CD8-positive, alpha-beta memory T cell (primary cell): Measurements from ENCODE around the gene NSD1. TPM values are rescaled to one million over a fixed set of nuclear protein-coding genes. Genes with fewer than 3 reads are reported as not detected.
A peak's percentile ranks its signal among the peaks of the same experiment; 100 is the strongest.

Experiments used
- CTCF ChIA-PET: fragments of 350-600 bp; sonication (Branson Sonifier 250); formaldehyde crosslinking; loops from one replicate; lab custom pipeline; 2021; ENCODE audit warnings: antibody characterized with exemption; lab: Charles Lee
- POLR2A ChIA-PET: fragments of 350-600 bp; sonication (Branson Sonifier 250); formaldehyde crosslinking; loops from one replicate; lab custom pipeline; 2021; ENCODE audit warnings: antibody characterized with exemption; lab: Charles Lee
- DNase-seq, 5 donors: peaks; one replicate each; pipeline versions ENCODE4 v3.0.0 to v3.0.0-alpha.2; 2020 to 2022; ENCODE audit warnings: mixed read lengths in 1 of 5
- H3K27ac ChIP-seq: one replicate; pipeline ENCODE4 v1.7.0; 2013; ENCODE audit warnings: low read depth, mild to moderate bottlenecking, low read length, moderate library complexity
- H3K27me3 ChIP-seq: 2 replicates; pipeline ENCODE4 v1.7.0; 2013; ENCODE audit warnings: low read length, mild to moderate bottlenecking; ENCODE audit not compliant: insufficient read depth, poor library complexity, severe bottlenecking
- H3K36me3 ChIP-seq: 2 replicates; pipeline ENCODE4 v1.7.0; 2013; ENCODE audit warnings: mild to moderate bottlenecking, low read length, moderate library complexity; ENCODE audit not compliant: insufficient read depth
- H3K4me1 ChIP-seq: 2 replicates; pipeline ENCODE4 v1.7.0; 2013; ENCODE audit warnings: mild to moderate bottlenecking, low read length, moderate library complexity; ENCODE audit not compliant: insufficient read depth
- H3K4me3 ChIP-seq: 2 replicates; pipeline ENCODE4 v1.7.0; 2013; ENCODE audit warnings: mild to moderate bottlenecking, low read length
- H3K9me3 ChIP-seq: 2 replicates; pipeline ENCODE4 v1.7.0; 2013; ENCODE audit warnings: mild to moderate bottlenecking, low read length
- H3K27ac Mint-ChIP-seq, 8 donors: one replicate each; pipeline ENCODE4 v1.8.0; 2020 to 2021; ENCODE audit warnings: mixed read lengths in 8 of 8, mild to moderate bottlenecking in 6 of 8, inconsistent platforms in 3 of 8, moderate library complexity in 3 of 8
- H3K27me3 Mint-ChIP-seq, 2 donors: one replicate each; pipeline ENCODE4 v1.8.0; 2020 to 2021; ENCODE audit warnings: mixed read lengths in 2 of 2, mild to moderate bottlenecking in 1 of 2, moderate library complexity in 1 of 2
- H3K36me3 Mint-ChIP-seq, 3 donors: one replicate each; pipeline ENCODE4 v1.8.0; 2020 to 2021; ENCODE audit warnings: mixed read lengths in 3 of 3, inconsistent platforms in 1 of 3, mild to moderate bottlenecking in 1 of 3
- H3K4me1 Mint-ChIP-seq, 3 donors: one replicate each; pipeline ENCODE4 v1.8.0; 2020 to 2021; ENCODE audit warnings: mixed read lengths in 3 of 3, inconsistent platforms in 1 of 3, mild to moderate bottlenecking in 1 of 3
- H3K4me3 Mint-ChIP-seq, 7 donors: one replicate each; pipeline ENCODE4 v1.8.0; 2020 to 2021; ENCODE audit warnings: mixed read lengths in 7 of 7, mild to moderate bottlenecking in 6 of 7, moderate library complexity in 4 of 7, inconsistent platforms in 2 of 7
- H3K9me3 Mint-ChIP-seq, 5 donors: one replicate each; pipeline ENCODE4 v1.8.0; 2020 to 2022; ENCODE audit warnings: mixed read lengths in 5 of 5, mild to moderate bottlenecking in 3 of 5, moderate library complexity in 2 of 5, inconsistent platforms in 1 of 5
- polyA plus RNA-seq: library from polyadenylated mRNA; unstranded; fragments of 300-500 nt; fragmentation: Illumina TruSeq; gene quantifications from one replicate; pipeline ENCODE4 v1.2.3, GENCODE V29; 2021
- total RNA-seq, 2 experiments: library from RNA; stranded (reverse); gene quantifications; one replicate each; pipeline ENCODE4 v1.2.3, GENCODE V29; 2021

NSD1 gene
- total and polyA plus RNA-seq, 3 experiments from 2014 or later: 48.7 to 93.1 (median 86.7) TPM

DNA sequence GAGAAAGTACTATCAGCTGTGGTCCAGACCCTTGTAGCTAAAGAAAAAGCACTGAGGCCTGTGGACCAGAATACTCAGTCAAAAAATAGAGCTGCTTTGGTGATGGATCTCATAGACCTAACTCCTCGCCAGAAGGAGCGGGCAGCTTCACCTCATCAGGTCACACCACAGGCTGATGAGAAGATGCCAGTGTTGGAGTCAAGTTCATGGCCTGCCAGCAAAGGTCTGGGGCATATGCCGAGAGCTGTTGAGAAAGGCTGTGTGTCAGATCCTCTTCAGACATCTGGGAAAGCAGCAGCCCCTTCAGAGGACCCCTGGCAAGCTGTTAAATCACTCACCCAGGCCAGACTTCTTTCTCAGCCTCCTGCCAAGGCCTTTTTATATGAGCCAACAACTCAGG is 161.1 kb downstream of the NSD1 start:
- no peaks in the 10 kb centered on the region for H3K9me3 ChIP-seq
- H3K4me3 ChIP-seq: no peak overlapping the region
- ChIA-PET CTCF (interaction anchor here (0.9 to 1.5 kb wide), 4 partner anchors 9 to 183 kb away, joined by 3 to 4 read pairs (median 3); partner anchors contain the start of genes PRELID1 and RAB24), POLR2A (no interaction called here)
- peaks cover 50% of the 10 kb centered on the region for H3K36me3 ChIP-seq
- H3K4me1 Mint-ChIP-seq: peaks cover 27 to 42% (median 37%) of the 10 kb centered on the region in 3 donors
- H3K36me3 Mint-ChIP-seq: peaks cover 4 to 66% (median 21%) of the 10 kb centered on the region in 3 donors
- no peaks in the 10 kb centered on the region for H3K9me3 Mint-ChIP-seq
- H3K27me3 ChIP-seq: no peaks in the 10 kb centered on the region
- H3K4me3 Mint-ChIP-seq: peak overlapping the region in 1 of 7 donors; percentile 3
- H3K4me1 ChIP-seq: peaks cover 31% of the 10 kb centered on the region
- H3K27ac Mint-ChIP-seq: peak overlapping the region in 3 of 8 donors; percentile 29 to 89 (median 65)
- no peak for DNase-seq
- H3K27me3 Mint-ChIP-seq: no peaks in the 10 kb centered on the region
- H3K27ac ChIP-seq: no peak overlapping the region

DNA sequence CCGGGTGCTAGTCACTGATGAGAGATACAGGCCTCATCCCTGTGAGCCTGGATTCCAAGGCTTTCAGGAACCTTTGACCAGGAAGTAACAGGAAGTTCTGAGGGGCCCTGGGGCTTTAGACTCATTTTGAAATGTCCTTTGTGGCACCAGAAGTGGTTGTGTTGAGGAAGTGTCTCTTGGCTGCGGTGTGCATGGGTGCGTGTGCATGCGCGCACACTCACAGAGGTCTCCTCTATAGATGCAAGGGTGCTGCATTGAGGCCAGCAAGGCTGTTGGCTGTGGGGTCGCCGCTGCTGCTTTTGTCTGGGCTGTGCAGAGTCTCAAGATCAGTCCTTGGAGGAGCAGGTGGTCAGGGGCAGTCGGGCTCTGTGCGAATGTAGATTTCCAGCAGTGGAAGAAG is 162.4 kb downstream of the NSD1 start:
- ChIA-PET POLR2A (no interaction called here), CTCF (interaction anchor here (1.2 to 4.5 kb wide), 3 partner anchors 14 to 182 kb away, joined by 3 to 28 read pairs (median 6); no protein-coding TSS in a partner anchor)
- Histone ChIP-seq H3K9me3 (no peaks in the 10 kb centered on the region), H3K27ac (no peak overlapping the region), H3K4me1 (peaks cover 42% of the 10 kb centered on the region), H3K36me3 (peaks cover 47% of the 10 kb centered on the region), H3K27me3 (no peaks in the 10 kb centered on the region), H3K4me3 (no peak overlapping the region)
- Mint-ChIP-seq H3K9me3 (no peaks in the 10 kb centered on the region), H3K27me3 (no peaks in the 10 kb centered on the region), H3K4me1 (peaks cover 39 to 55% (median 50%) of the 10 kb centered on the region in 3 donors), H3K36me3 (peaks cover 4 to 60% (median 23%) of the 10 kb centered on the region in 3 donors), H3K27ac (peak overlapping the region; percentile 64 to 95 (median 82)), H3K4me3 (peak overlapping the region in 4 of 7 donors; percentile 5 to 53 (median 28))
- no peak for DNase-seq

GRCh38 chr5:177296581-177296980 is 163.0 kb downstream of the NSD1 start:
- no peak for DNase-seq
- Mint-ChIP-seq H3K4me3 (peak overlapping the region; percentile 2 to 51 (median 19)), H3K4me1 (peaks cover 44 to 62% (median 56%) of the 10 kb centered on the region in 3 donors), H3K27ac (peak overlapping the region; percentile 64 to 85 (median 76)), H3K27me3 (no peaks in the 10 kb centered on the region), H3K9me3 (no peaks in the 10 kb centered on the region), H3K36me3 (peaks cover 4 to 59% (median 23%) of the 10 kb centered on the region in 3 donors)
- H3K27ac ChIP-seq: no peak overlapping the region
- H3K4me1 ChIP-seq: peaks cover 49% of the 10 kb centered on the region
- H3K4me3 ChIP-seq: no peak overlapping the region
- no peaks in the 10 kb centered on the region for H3K9me3 ChIP-seq
- CTCF ChIA-PET: interaction anchor here (1.2 to 4.5 kb wide), 3 partner anchors 13 to 183 kb away, joined by 5 to 28 read pairs (median 6); no protein-coding TSS in a partner anchor
- H3K36me3 ChIP-seq: peaks cover 44% of the 10 kb centered on the region
- H3K27me3 ChIP-seq: no peaks in the 10 kb centered on the region
- POLR2A ChIA-PET: no interaction called here

DNA sequence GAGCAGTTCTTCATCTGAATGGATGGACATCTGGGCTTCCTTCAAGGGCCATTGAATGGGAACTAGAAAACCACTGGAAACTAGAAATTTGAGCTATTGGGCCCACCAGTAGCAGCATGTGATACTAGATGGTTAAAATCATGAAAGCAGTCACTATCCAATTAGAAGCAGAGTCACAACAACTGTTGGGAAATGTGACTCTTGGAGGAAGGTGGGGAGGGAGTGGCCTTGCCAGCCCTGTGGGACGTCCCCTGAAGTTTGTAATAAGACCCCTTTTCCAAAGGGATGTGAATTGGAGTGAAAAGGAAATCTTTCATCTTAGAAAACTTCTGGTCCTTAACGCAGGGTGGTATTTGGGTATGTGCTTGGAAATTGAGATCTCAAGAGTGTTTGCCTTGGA is 164.3 kb downstream of the NSD1 start:
- Mint-ChIP-seq H3K27ac (peak overlapping the region in 6 of 8 donors; percentile 6 to 99 (median 68)), H3K36me3 (peaks cover 4 to 47% (median 14%) of the 10 kb centered on the region in 3 donors), H3K9me3 (no peaks in the 10 kb centered on the region), H3K27me3 (no peaks in the 10 kb centered on the region), H3K4me1 (peaks cover 55 to 75% (median 68%) of the 10 kb centered on the region in 3 donors), H3K4me3 (no peak overlapping the region)
- no peak overlapping the region for H3K27ac ChIP-seq
- DNase-seq: no peak
- H3K4me3 ChIP-seq: no peak overlapping the region
- ChIA-PET CTCF (interaction anchor here (1.0 to 4.5 kb wide), 3 partner anchors 12 to 184 kb away, joined by 3 to 28 read pairs (median 5); no protein-coding TSS in a partner anchor), POLR2A (no interaction called here)
- H3K27me3 ChIP-seq: no peaks in the 10 kb centered on the region
- no peaks in the 10 kb centered on the region for H3K9me3 ChIP-seq
- peaks cover 62% of the 10 kb centered on the region for H3K4me1 ChIP-seq
- peaks cover 30% of the 10 kb centered on the region for H3K36me3 ChIP-seq

DNA sequence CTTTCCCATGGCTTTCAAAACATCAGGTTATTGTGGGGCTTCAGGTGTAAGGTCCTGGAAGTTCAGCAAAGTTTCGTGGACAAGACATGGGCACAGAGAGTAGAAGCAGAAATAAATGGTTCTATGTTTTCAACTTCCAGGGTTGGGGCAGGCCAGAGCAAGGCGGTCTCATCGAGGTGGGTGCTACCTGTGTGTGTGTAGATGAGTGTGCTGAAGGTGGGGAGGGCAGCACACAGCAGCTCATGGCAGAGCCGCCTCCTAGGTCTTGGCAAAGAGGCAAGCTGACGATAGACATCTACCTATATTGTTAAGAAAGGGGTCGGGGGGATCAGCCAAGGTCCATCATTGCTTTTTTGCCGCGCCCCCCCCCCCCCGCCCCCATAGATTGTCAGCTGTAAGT is 166.1 kb downstream of the NSD1 start:
- H3K27me3 Mint-ChIP-seq: peaks cover 0 to 3% of the 10 kb centered on the region in 2 donors
- Histone ChIP-seq H3K36me3 (peaks cover 12% of the 10 kb centered on the region), H3K9me3 (no peaks in the 10 kb centered on the region), H3K27ac (no peak overlapping the region), H3K4me1 (peaks cover 70% of the 10 kb centered on the region), H3K27me3 (no peaks in the 10 kb centered on the region), H3K4me3 (no peak overlapping the region)
- ChIA-PET CTCF (interaction anchor here (2.2 to 4.5 kb wide), 2 partner anchors 10 to 186 kb away, joined by 5 to 28 read pairs; no protein-coding TSS in a partner anchor), POLR2A (interaction anchor here (0.6 kb wide), 1 partner anchor 16 kb away, joined by 3 read pairs; no protein-coding TSS in a partner anchor)
- peak overlapping the region; percentile 85 to 99 (median 93) for H3K27ac Mint-ChIP-seq
- H3K4me3 Mint-ChIP-seq: peak overlapping the region in 4 of 7 donors; percentile 10 to 96 (median 67)
- DNase-seq: no peak
- peaks cover 4 to 41% (median 8%) of the 10 kb centered on the region in 3 donors for H3K36me3 Mint-ChIP-seq
- no peaks in the 10 kb centered on the region for H3K9me3 Mint-ChIP-seq
- peaks cover 63 to 87% (median 77%) of the 10 kb centered on the region in 3 donors for H3K4me1 Mint-ChIP-seq

DNA sequence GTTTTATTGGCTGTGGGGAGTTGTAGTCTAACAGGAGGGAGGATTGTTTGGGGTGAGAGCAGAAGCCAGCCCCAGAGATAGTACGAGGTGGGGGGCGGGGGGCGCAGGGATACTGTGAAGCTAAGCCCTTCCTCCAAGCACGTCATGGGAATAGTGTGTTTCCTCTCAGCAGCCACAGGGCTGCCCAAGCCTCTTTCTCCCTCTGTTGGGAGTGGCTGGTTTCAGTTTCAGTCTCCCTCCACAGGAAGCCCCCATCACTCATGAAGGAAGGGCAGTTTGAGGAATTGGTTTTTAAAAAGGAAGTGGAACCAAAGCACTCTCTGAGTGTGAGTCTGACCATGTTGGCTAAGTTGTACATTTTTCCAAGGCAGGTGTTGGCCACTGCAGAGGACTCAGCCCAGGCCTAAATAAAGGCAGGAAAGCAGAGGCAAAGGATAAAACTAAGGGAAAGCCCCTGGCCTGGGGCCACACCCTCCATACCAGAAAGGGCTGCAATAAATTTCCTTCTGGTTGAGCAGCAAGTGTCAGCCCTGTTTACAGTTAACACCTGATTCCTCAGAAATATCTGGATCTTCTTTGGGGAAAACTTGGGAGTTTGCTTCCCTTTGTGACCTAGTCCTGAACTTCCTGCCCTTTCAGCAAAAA is 166.8 kb downstream of the NSD1 start:
- Mint-ChIP-seq H3K36me3 (peaks cover 4 to 40% (median 10%) of the 10 kb centered on the region in 3 donors), H3K4me1 (peaks cover 69 to 87% (median 79%) of the 10 kb centered on the region in 3 donors), H3K4me3 (peak overlapping the region; percentile 57 to 96 (median 79)), H3K9me3 (no peaks in the 10 kb centered on the region), H3K27ac (peak overlapping the region; percentile 89 to 99 (median 98)), H3K27me3 (peaks cover 0 to 3% of the 10 kb centered on the region in 2 donors)
- H3K36me3 ChIP-seq: peaks cover 10% of the 10 kb centered on the region
- H3K4me3 ChIP-seq: peak overlapping the region; percentile 30
- H3K27me3 ChIP-seq: no peaks in the 10 kb centered on the region
- H3K27ac ChIP-seq: peak overlapping the region; percentile 46
- H3K9me3 ChIP-seq: no peaks in the 10 kb centered on the region
- H3K4me1 ChIP-seq: peaks cover 76% of the 10 kb centered on the region
- POLR2A ChIA-PET: no interaction called here
- CTCF ChIA-PET: interaction anchor here (4.5 kb wide), 1 partner anchor 9 kb away, joined by 28 read pairs; no protein-coding TSS in a partner anchor
- peak; percentile 53 to 81 (median 65) for DNase-seq

DNA sequence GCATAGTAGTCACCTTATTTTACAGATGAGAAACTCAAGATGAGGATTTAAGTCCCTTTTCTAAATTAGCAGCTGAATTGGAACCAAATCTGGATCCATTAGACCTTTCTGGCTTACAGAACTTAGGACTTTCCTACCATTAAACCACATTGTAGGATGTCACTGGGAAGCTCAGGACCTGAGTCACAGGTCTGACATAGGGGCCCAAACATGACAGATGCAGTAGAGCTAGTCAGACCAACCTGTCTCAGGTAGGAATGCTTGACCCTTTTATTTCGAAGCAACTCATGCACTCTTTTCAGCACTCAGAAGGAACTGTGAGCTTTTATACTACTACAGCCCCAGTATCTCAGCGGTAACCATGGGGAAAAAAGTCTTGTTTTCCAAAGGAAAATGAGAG is 167.4 kb downstream of the NSD1 start:
- Histone ChIP-seq H3K9me3 (no peaks in the 10 kb centered on the region), H3K27ac (no peak overlapping the region), H3K4me3 (no peak overlapping the region), H3K36me3 (peaks cover 13% of the 10 kb centered on the region), H3K4me1 (peaks cover 75% of the 10 kb centered on the region), H3K27me3 (no peaks in the 10 kb centered on the region)
- peaks cover 2 to 40% (median 6%) of the 10 kb centered on the region in 3 donors for H3K36me3 Mint-ChIP-seq
- CTCF ChIA-PET: interaction anchor here (2.0 kb wide), 1 partner anchor 9 kb away, joined by 8 read pairs; no protein-coding TSS in a partner anchor
- peaks cover 69 to 87% (median 79%) of the 10 kb centered on the region in 3 donors for H3K4me1 Mint-ChIP-seq
- POLR2A ChIA-PET: no interaction called here
- H3K27ac Mint-ChIP-seq: peak overlapping the region; percentile 89 to 99 (median 98)
- DNase-seq: no peak
- peaks cover 0 to 3% of the 10 kb centered on the region in 2 donors for H3K27me3 Mint-ChIP-seq
- H3K4me3 Mint-ChIP-seq: peak overlapping the region; percentile 11 to 96 (median 79)
- no peaks in the 10 kb centered on the region for H3K9me3 Mint-ChIP-seq
